Superior temporal gyrus (tissue), 1 donor: ENCODE data around the gene VAV2.

ENCODE experiments used
- DNase-seq: peaks from one replicate; pipeline ENCODE4 v3.0.0-alpha.2; 2016; ENCODE audit errors: extremely low spot score

VAV2 gene

GRCh38 chr9:133728856-133729616 lies 263.1 kb downstream of the VAV2 start:
- no peak for DNase-seq

GRCh38 chr9:133727876-133728441 lies 264.2 kb downstream of the VAV2 start:
- no peak for DNase-seq

- DNase-seq, result no peak
These were observed 264.7 kb downstream of the VAV2 start for GRCh38 chr9:133727277-133727875.

- peak; percentile 67 for DNase-seq
These were observed 265.5 kb downstream of the VAV2 start for GRCh38 chr9:133726401-133727276.

- DNase-seq, result no peak
These were observed 266.2 kb downstream of the VAV2 start for GRCh38 chr9:133725886-133726285.

- no peak for DNase-seq
These were observed 273.4 kb downstream of the VAV2 start for GRCh38 chr9:133718563-133719315.

- DNase-seq, result no peak
These were observed 274.8 kb downstream of the VAV2 start for GRCh38 chr9:133717113-133718031.

- DNase-seq, result no peak
These were observed 275.5 kb downstream of the VAV2 start for GRCh38 chr9:133716564-133717112.

- no peak for DNase-seq
These were observed 276.1 kb downstream of the VAV2 start for GRCh38 chr9:133715866-133716563.

GRCh38 chr9:133715295-133715865 lies 276.7 kb downstream of the VAV2 start:
- no peak for DNase-seq

- DNase-seq, result no peak
These were observed 277.4 kb downstream of the VAV2 start for GRCh38 chr9:133714606-133715294.

- no peak for DNase-seq
These were observed 278.1 kb downstream of the VAV2 start for GRCh38 chr9:133713960-133714495.

- DNase-seq, result no peak
These were observed 278.8 kb downstream of the VAV2 start for GRCh38 chr9:133713150-133713959.

- DNase-seq, result no peak
These were observed 279.7 kb downstream of the VAV2 start for GRCh38 chr9:133712221-133713100.
